Nephron (organoid): ENCODE data around the gene PDE6H.

Experiments
- H3K27ac Mint-ChIP-seq, 3 experiments: 2 replicates each; pipeline ENCODE4 v1.8.0; 2020; ENCODE audit warnings: mixed read lengths in 3 of 3, mild to moderate bottlenecking in 2 of 3, moderate library complexity in 1 of 3
- H3K27me3 Mint-ChIP-seq: 2 replicates; pipeline ENCODE4 v1.8.0; 2021; ENCODE audit warnings: low read depth, mild to moderate bottlenecking, moderate library complexity, mixed read lengths
- H3K36me3 Mint-ChIP-seq: 2 replicates; pipeline ENCODE4 v1.8.0; 2020; ENCODE audit warnings: low read depth, mixed read lengths
- H3K4me1 Mint-ChIP-seq: 2 replicates; pipeline ENCODE4 v1.8.0; 2020; ENCODE audit warnings: mixed read lengths
- H3K4me3 Mint-ChIP-seq, 3 experiments: 2 replicates each; pipeline ENCODE4 v1.8.0; 2020; ENCODE audit warnings: mild to moderate bottlenecking in 3 of 3, mixed read lengths in 3 of 3, moderate library complexity in 2 of 3
- H3K9me3 Mint-ChIP-seq: 2 replicates; pipeline ENCODE4 v1.8.0; 2020; ENCODE audit warnings: mixed read lengths
- CTCF ChIP-seq, 3 experiments: fragments of 200-600 bp; sonication (generic); IDR thresholded peaks; one replicate each; pipeline ENCODE4 v1.5.0; 2021; ENCODE audit warnings: antibody characterized with exemption in 3 of 3; ENCODE audit not compliant: unreplicated experiment in 3 of 3

The PDE6H gene

GRCh38 chr12:14946861-14947260 is 26.0 kb upstream of the PDE6H start:
- H3K27me3 Mint-ChIP-seq: no peaks in the 10 kb centered on the region
- H3K4me3 Mint-ChIP-seq: no peak overlapping the region
- H3K27ac Mint-ChIP-seq: peak overlapping the region in 2 of 3 experiments; percentile 84 to 98
- H3K36me3 Mint-ChIP-seq: peaks cover 4% of the 10 kb centered on the region
- no peaks in the 10 kb centered on the region for H3K9me3 Mint-ChIP-seq
- no peak for TF ChIP-seq CTCF (IDR thresholded peaks at IDR 0.05; ENCODE audit: unreplicated experiment in 3 of 3)
- peaks cover 28% of the 10 kb centered on the region for H3K4me1 Mint-ChIP-seq

DNA sequence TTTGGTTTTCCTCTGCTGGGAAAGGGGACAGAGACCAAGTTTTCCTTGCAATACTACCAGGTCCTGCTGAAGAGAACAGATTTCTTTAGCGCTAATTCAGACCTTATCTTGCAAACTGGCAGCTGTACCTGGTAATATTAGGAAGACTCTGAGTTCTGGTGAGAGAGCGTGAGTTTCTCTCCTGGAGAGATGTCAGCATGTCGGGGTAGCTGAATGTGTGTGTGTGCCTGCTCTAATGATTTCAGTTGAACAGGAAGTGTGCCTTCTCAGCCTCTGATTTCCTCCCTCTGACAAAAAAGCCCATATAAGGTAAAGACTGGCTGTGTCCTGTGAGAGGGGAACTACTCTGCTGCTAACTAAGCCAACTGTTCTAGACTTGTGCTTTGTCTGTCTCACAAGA is 24.2 kb upstream of the PDE6H start:
- Mint-ChIP-seq H3K27ac (peak overlapping the region; percentile 97 to 98 (median 97)), H3K36me3 (no peaks in the 10 kb centered on the region), H3K9me3 (no peaks in the 10 kb centered on the region), H3K27me3 (no peaks in the 10 kb centered on the region), H3K4me3 (peak overlapping the region in 2 of 3 experiments; percentile 44 to 54), H3K4me1 (peaks cover 33% of the 10 kb centered on the region)
- TF ChIP-seq CTCF (IDR thresholded peaks at IDR 0.05; ENCODE audit: unreplicated experiment in 3 of 3): no peak

GRCh38 chr12:14949631-14950030 is 23.2 kb upstream of the PDE6H start:
- Mint-ChIP-seq H3K4me3 (no peak overlapping the region), H3K27me3 (no peaks in the 10 kb centered on the region), H3K27ac (peak overlapping the region; percentile 97 to 98 (median 97)), H3K36me3 (no peaks in the 10 kb centered on the region), H3K9me3 (no peaks in the 10 kb centered on the region), H3K4me1 (peaks cover 33% of the 10 kb centered on the region)
- no peak for TF ChIP-seq CTCF (IDR thresholded peaks at IDR 0.05; ENCODE audit: unreplicated experiment in 3 of 3)

DNA sequence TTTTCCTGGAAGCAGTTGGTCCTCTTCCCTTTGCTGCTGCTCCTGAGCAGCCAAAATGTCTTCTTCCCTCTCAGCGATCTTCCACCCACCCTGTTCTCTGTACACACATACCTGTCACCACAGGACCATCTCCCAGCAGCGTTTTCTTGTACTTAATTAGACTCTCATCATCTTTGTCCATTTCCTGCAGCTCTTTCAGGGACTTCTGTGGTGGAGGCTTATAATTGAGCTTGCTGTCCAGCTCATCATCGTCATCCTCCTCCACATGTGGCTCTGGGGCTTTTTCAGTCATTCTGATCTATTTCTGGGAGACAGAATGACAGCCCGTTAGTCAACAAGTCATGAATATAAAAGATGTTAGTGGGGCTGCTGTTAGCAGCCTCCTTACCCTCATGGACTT is 22.4 kb upstream of the PDE6H start:
- Mint-ChIP-seq H3K9me3 (no peaks in the 10 kb centered on the region), H3K4me3 (no peak overlapping the region), H3K36me3 (no peaks in the 10 kb centered on the region), H3K27me3 (no peaks in the 10 kb centered on the region), H3K27ac (peak overlapping the region; percentile 97 to 98 (median 97)), H3K4me1 (peaks cover 33% of the 10 kb centered on the region)
- no peak for TF ChIP-seq CTCF (IDR thresholded peaks at IDR 0.05; ENCODE audit: unreplicated experiment in 3 of 3)

DNA sequence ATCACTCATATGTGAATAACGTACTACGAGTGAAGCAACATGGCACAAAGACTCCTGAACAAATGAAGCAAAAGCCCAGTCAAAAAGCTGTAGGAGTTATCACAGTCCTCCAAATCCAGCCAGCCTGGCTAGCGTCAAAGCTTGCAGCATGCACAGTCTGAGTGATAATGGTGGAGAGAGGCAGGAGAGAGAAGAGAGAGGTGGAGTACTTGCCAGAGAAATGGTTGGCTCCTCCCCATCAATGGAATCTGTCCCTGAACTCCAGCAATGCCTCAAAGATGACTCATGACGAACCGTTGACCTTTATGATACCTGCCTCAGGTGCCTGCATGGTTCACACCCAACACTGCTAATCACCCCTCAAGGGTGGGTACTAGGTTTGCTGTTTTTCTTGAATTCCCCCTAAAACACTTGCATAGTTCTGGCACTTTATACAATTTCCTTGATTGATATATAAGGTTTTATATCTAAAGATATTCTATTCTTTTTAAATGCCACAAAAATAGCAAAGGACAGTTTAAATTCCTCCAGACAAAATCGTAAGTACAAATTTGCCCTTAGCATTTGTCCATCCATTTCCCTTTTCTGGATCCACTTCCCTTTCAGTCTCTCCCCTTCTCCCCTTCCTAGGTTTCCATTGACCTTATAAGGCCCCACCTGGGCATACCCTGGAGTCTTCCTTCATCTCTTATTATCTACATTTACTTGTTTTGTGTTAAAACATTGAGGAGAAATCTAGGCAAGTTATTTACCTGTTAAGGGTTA is 21.7 kb upstream of the PDE6H start:
- Mint-ChIP-seq H3K4me3 (no peak overlapping the region), H3K27ac (peak overlapping the region in 2 of 3 experiments; percentile 41 to 98)

More for the DNA sequence above, 21.7 kb upstream of the PDE6H start:
- Mint-ChIP-seq H3K4me1 (peaks cover 30% of the 10 kb centered on the region), H3K36me3 (no peaks in the 10 kb centered on the region), H3K9me3 (no peaks in the 10 kb centered on the region), H3K27me3 (no peaks in the 10 kb centered on the region)
- no peak for TF ChIP-seq CTCF (IDR thresholded peaks at IDR 0.05; ENCODE audit: unreplicated experiment in 3 of 3)
